AG09309 (cell line): ENCODE results near the gene TAS2R46.
"Not testable (repeated sequence)": the region's sequence is repeated elsewhere in the genome, so short reads cannot be mapped to it uniquely, and the experiment has no call there.

ENCODE experiments used
- DNase-seq: peaks from one replicate; pipeline ENCODE4 v3.0.0-alpha.2; 2010; ENCODE audit warnings: low read depth
- H3K4me3 ChIP-seq: 2 replicates; pipeline ENCODE4 v1.5.1; 2011; ENCODE audit warnings: mild to moderate bottlenecking, low read depth, low read length, moderate library complexity; ENCODE audit not compliant: control insufficient read depth
- CTCF ChIP-seq: IDR thresholded peaks from 2 replicates; pipeline ENCODE4 v1.5.1; 2011; ENCODE audit warnings: mild to moderate bottlenecking, low read depth, low read length, inconsistent platforms; ENCODE audit not compliant: insufficient read depth, control insufficient read depth; ENCODE audit errors: missing control alignments

TAS2R46 gene

GRCh38 chr12:11067514-11067913, 5.4 kb upstream of the TAS2R46 start:
- no peak for TF ChIP-seq CTCF
- DNase-seq = no peak
- H3K4me3 ChIP-seq = no peak overlapping the region

DNA sequence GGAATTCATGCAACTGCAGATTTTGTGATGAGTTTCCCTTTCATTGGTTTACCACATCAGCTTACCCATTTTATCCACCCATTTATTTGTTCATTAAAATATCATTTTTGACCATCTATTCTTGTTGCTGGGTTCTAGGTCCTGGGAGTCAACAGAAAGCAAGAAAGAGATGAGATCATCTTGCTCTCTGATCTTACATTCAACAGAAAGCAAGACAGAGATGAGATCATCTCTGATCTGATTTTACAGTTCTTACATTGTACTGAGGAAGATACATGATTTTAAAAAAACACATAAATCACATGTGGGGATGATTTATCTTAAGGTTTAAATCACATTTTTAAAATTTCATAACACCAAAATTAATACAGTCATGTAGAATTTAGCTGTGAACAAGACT, 2.3 kb downstream of the TAS2R46 start:
- no peak for TF ChIP-seq CTCF
- no peak overlapping the region for H3K4me3 ChIP-seq
- DNase-seq = no peak

GRCh38 chr12:11059041-11059440, 3.1 kb downstream of the TAS2R46 start:
- no peak for TF ChIP-seq CTCF
- DNase-seq = no peak
- H3K4me3 ChIP-seq = no peak overlapping the region

DNA sequence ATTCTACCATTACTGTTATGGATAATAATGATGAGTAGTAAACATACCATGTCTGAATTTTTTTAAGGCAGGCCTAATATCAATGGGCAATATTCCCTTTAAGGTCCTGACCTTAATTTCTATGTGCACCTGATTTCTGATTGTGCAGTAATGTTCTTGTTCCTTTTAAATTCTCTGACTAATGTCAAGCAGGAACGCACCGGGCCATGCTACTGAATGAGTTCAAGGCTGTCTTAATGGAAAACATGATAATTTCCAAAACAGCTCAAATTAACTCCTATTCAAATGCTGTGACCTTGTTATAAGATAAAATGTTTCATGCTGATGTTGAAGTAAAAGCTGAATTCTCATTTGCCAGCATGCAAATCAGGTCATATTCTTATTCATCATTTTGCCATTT, 6.8 kb downstream of the TAS2R46 start:
- H3K4me3 ChIP-seq = no peak overlapping the region
- TF ChIP-seq CTCF = no peak
- DNase-seq = no peak

GRCh38 chr12:11049806-11050531, 12.1 kb downstream of the TAS2R46 start:
- not testable (repeated sequence) for DNase-seq, H3K4me3 ChIP-seq

GRCh38 chr12:11041366-11041765, 20.7 kb downstream of the TAS2R46 start:
- DNase-seq, H3K4me3 ChIP-seq: not testable (repeated sequence)

DNA sequence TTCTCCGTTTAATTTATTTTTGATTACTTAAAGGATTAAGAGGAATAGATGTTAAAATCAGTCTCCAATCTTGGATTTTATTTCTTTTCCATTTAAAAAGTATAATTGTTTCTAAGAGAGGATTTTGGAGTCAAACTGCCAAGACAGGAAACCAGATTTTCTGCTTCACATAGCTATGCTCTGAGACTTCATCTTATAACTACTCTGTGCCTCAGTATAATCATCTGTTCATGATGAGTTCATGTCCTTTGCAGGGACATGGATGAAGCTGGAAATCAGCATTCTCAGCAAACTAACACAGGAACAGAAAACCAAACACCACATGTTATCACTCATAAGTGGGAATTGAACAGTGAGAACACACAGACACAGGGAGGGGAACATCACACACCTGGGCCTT, 21.9 kb downstream of the TAS2R46 start:
- no peak for TF ChIP-seq CTCF
- no peak overlapping the region for H3K4me3 ChIP-seq
- no peak for DNase-seq

- TF ChIP-seq CTCF = no peak
- no peak for DNase-seq
These were observed 22.9 kb downstream of the TAS2R46 start for GRCh38 chr12:11039171-11039570.

GRCh38 chr12:11033959-11034358, 28.1 kb downstream of the TAS2R46 start:
- not testable (repeated sequence) for H3K4me3 ChIP-seq, DNase-seq

More at GRCh38 chr12:11039171-11039570, 22.9 kb downstream of the TAS2R46 start:
- H3K4me3 ChIP-seq = no peak overlapping the region
